HepG2 (cell line): Measurements from ENCODE around the gene SNAI3. TPM values are rescaled to one million over a fixed set of nuclear protein-coding genes. Genes with fewer than 3 reads are reported as not detected.
A peak's percentile ranks its signal among the peaks of the same experiment; 100 is the strongest.

ENCODE experiments used
- BCL6 ChIP-seq: IDR thresholded peaks from 2 replicates; pipeline ENCODE4 v1.6.1; 2016; ENCODE audit warnings: missing genetic modification reagents, missing compliant biosample characterization
- GABPB1 ChIP-seq: IDR thresholded peaks from 2 replicates; pipeline ENCODE4 v1.6.1; 2016; ENCODE audit warnings: mild to moderate bottlenecking, missing genetic modification reagents, moderate library complexity, missing compliant biosample characterization
- HOXD1 ChIP-seq: sonication (generic); formaldehyde crosslinking; IDR thresholded peaks from 2 replicates; pipeline ENCODE4 v1.5.0; 2020; ENCODE audit warnings: missing genetic modification reagents
- NCOA5 ChIP-seq: sonication (generic); formaldehyde crosslinking; IDR thresholded peaks from 2 replicates; pipeline ENCODE4 v1.4.0; 2020; ENCODE audit warnings: missing genetic modification reagents
- PAWR ChIP-seq: sonication (generic); formaldehyde crosslinking; IDR thresholded peaks from 2 replicates; pipeline ENCODE4 v1.4.0; 2020; ENCODE audit warnings: missing genetic modification reagents, mild to moderate bottlenecking, borderline replicate concordance
- PRDM15 ChIP-seq: sonication (generic); formaldehyde crosslinking; IDR thresholded peaks from 2 replicates; pipeline ENCODE4 v1.4.0; 2020; ENCODE audit warnings: missing genetic modification reagents
- PTBP1 ChIP-seq: fragments of 200-400 bp; formaldehyde crosslinking; IDR thresholded peaks from 2 replicates; pipeline ENCODE4 v1.6.1; 2018; ENCODE audit warnings: low read length, low read depth; ENCODE audit not compliant: poor library complexity, severe bottlenecking
- SUZ12 ChIP-seq: fragments of 150-350 bp; IDR thresholded peaks from 2 replicates; pipeline ENCODE4 v1.6.1; 2014; ENCODE audit warnings: low read depth, low read length
- THRA ChIP-seq: sonication (generic); formaldehyde crosslinking; IDR thresholded peaks from 2 replicates; pipeline ENCODE4 v1.4.0; 2020; ENCODE audit warnings: missing genetic modification reagents, borderline replicate concordance
- ZNF160 ChIP-seq: sonication (generic); formaldehyde crosslinking; IDR thresholded peaks from 2 replicates; pipeline ENCODE4 v1.8.0; 2022; ENCODE audit warnings: mild to moderate bottlenecking, inconsistent platforms, missing genetic modification reagents
- ZNF30 ChIP-seq: sonication (generic); formaldehyde crosslinking; IDR thresholded peaks from 2 replicates; pipeline ENCODE4 v1.5.0; 2020; ENCODE audit warnings: mild to moderate bottlenecking, missing genetic modification reagents
- ZNF331 ChIP-seq: sonication (generic); formaldehyde crosslinking; IDR thresholded peaks from 2 replicates; pipeline ENCODE4 v1.4.0; 2020; ENCODE audit warnings: missing genetic modification reagents
- ZNF468 ChIP-seq: sonication (generic); formaldehyde crosslinking; IDR thresholded peaks from 2 replicates; pipeline ENCODE4 v1.8.0; 2022; ENCODE audit warnings: mild to moderate bottlenecking, moderate library complexity, missing genetic modification reagents
- ZNF691 ChIP-seq: sonication (generic); formaldehyde crosslinking; IDR thresholded peaks from 2 replicates; pipeline ENCODE4 v1.4.0; 2020; ENCODE audit warnings: missing genetic modification reagents, low read depth, mild to moderate bottlenecking, borderline replicate concordance
- ZSCAN21 ChIP-seq: sonication (generic); formaldehyde crosslinking; IDR thresholded peaks from 2 replicates; pipeline ENCODE4 v1.8.0; 2022; ENCODE audit warnings: mild to moderate bottlenecking, missing genetic modification reagents, moderate library complexity, borderline replicate concordance
- ZSCAN9 ChIP-seq: IDR thresholded peaks from 2 replicates; pipeline ENCODE4 v1.6.1; 2016; ENCODE audit warnings: borderline replicate concordance
- polyA plus RNA-seq, 8 experiments: library from polyadenylated mRNA; depleted of rRNA in 3 of 8; stranded (reverse) in 7 of 8; unstranded in 1 of 8; fragments of >200 nt; fragmentation: Illumina TruSeq in 4 of 8; extraction: Trizol in 4 of 8; gene quantifications; 2 replicates each; pipeline versions ENCODE4 v1.2.1 to v1.2.3, GENCODE V29; 2011 to 2016; ENCODE audit warnings: low read depth in 4 of 8, missing spikeins in 1 of 8, mixed read lengths in 1 of 8; ENCODE audit not compliant: insufficient read depth in 1 of 8
- total RNA-seq, 5 experiments: library from RNA; depleted of rRNA; stranded (reverse); fragments of >200 nt; fragmentation: Illumina TruSeq; extraction: Trizol; gene quantifications; 2 replicates each; pipeline ENCODE4 v1.2.3, GENCODE V29; 2016; ENCODE audit warnings: low read depth in 1 of 5
- TF ChIP-seq, protein P1 (sequence below): sonication (generic); formaldehyde crosslinking; IDR thresholded peaks from 2 replicates; pipeline ENCODE4 v1.4.0; 2020; ENCODE audit warnings: missing genetic modification reagents
- TF ChIP-seq, protein P2 (sequence below): sonication (generic); formaldehyde crosslinking; IDR thresholded peaks from 2 replicates; pipeline ENCODE4 v1.4.0; 2020; ENCODE audit warnings: missing genetic modification reagents

The SNAI3 gene
- total and polyA plus RNA-seq, 2 of the 13 experiments (the other 11 are each of a cell fraction or from before 2014, with no cell fraction given): 0.09 to 0.18 TPM

DNA sequence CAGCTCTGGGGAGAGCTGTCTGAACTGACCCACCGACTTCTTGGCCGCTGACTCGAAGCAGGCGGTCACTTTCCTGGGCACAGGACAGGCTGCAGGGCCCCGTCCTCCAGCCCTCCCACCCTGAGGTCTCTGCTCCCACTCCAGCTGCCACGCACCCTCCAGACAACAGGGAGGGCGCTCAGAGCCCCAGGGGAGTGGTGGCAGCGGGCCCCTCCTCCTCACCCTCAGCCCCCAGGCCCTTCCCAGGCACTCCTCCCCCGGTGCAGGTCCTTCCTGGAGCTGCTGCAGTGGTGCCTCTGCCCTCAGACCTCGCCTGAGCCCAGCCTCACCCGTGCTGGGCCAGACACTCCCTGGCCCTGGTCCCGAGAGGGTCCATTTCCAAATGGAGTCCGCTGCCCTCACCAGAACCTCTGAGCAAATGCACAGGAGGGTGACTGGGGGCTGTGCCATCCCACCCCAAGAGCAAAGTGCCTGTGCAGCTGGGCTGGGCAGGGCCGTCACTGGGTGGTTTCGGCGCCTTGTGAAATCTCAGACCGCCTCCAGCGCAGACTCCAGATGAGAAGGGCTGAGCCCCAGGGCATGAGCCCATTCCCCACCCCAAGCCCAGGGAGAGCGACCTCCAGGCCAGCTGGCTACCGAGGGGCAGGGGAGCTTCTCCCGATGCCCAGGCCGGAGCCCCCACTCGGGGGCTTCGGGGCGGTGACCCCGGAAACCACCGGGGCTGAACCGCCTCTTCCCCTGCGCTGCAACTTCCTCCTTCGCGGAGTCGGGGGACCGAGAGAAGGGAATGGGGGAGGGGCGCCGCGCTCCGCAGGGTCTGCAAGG, 36.2 kb downstream of the SNAI3 start (continued):
- TF ChIP-seq PTBP1 (peak; percentile 60), ZSCAN9 (no peak), ZNF691 (0 out of 2 replicates have a peak, but pooled peaks have one; percentile 86), ZNF468 (CRISPR knock-in tag) (no peak; the same call in 1 of the 2 replicates), GABPB1 (peak; percentile 33; the same call in 1 of the 2 replicates), NCOA5 (CRISPR knock-in tag) (no peak), PRDM15 (no peak), HOXD1 (no peak; the same call in 1 of the 2 replicates), THRA (no peak), ZNF331 (CRISPR knock-in tag) (0 out of 2 replicates have a peak, but pooled peaks have one; percentile 12), BCL6 (no peak), ZNF30 (CRISPR knock-in tag) (no peak), SUZ12 (no peak), ZNF160 (0 out of 2 replicates have a peak, but pooled peaks have one; percentile 32), ZSCAN21 (CRISPR knock-in tag) (0 out of 2 replicates have a peak, but pooled peaks have one; percentile 7), PAWR (peak; percentile 79; the same call in 1 of the 2 replicates)
- TF ChIP-seq, protein P1, sequence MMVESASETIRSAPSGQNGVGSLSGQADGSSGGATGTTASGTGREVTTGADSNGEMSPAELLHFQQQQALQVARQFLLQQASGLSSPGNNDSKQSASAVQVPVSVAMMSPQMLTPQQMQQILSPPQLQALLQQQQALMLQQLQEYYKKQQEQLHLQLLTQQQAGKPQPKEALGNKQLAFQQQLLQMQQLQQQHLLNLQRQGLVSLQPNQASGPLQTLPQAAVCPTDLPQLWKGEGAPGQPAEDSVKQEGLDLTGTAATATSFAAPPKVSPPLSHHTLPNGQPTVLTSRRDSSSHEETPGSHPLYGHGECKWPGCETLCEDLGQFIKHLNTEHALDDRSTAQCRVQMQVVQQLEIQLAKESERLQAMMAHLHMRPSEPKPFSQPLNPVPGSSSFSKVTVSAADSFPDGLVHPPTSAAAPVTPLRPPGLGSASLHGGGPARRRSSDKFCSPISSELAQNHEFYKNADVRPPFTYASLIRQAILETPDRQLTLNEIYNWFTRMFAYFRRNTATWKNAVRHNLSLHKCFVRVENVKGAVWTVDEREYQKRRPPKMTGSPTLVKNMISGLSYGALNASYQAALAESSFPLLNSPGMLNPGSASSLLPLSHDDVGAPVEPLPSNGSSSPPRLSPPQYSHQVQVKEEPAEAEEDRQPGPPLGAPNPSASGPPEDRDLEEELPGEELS (CRISPR knock-in tag): peak; percentile 25; the same call in 1 of the 2 replicates
- TF ChIP-seq, protein P2, sequence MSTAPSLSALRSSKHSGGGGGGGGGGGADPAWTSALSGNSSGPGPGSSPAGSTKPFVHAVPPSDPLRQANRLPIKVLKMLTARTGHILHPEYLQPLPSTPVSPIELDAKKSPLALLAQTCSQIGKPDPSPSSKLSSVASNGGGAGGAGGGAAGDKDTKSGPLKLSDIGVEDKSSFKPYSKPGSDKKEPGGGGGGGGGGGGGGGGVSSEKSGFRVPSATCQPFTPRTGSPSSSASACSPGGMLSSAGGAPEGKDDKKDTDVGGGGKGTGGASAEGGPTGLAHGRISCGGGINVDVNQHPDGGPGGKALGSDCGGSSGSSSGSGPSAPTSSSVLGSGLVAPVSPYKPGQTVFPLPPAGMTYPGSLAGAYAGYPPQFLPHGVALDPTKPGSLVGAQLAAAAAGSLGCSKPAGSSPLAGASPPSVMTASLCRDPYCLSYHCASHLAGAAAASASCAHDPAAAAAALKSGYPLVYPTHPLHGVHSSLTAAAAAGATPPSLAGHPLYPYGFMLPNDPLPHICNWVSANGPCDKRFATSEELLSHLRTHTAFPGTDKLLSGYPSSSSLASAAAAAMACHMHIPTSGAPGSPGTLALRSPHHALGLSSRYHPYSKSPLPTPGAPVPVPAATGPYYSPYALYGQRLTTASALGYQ: 0 out of 2 replicates have a peak, but pooled peaks have one; percentile 40
